Coronary artery (tissue), 2 donors: ENCODE data around the gene PDE11A.
"Not testable (repeated sequence)": the region's sequence is repeated elsewhere in the genome, so short reads cannot be mapped to it uniquely, and the experiment has no call there.

Experiments
- DNase-seq: peaks from one replicate; pipeline ENCODE4 v3.0.0-alpha.2; 2017; ENCODE audit warnings: low spot score
- H3K27ac ChIP-seq, 2 donors: fragments of 200-600 bp; sonication (generic); one replicate each; pipeline ENCODE4 v1.5.1; 2016 to 2019
- H3K4me3 ChIP-seq: fragments of 200-600 bp; sonication (generic); 2 replicates; pipeline ENCODE4 v1.5.1; 2016; ENCODE audit warnings: mild to moderate bottlenecking, moderate library complexity
- TF ChIP-seq, protein P1 (sequence below): fragments of 200-600 bp; sonication (generic); IDR thresholded peaks from one replicate; pipeline ENCODE4 v1.5.1; 2019; ENCODE audit warnings: antibody characterized with exemption

Gene PDE11A

DNA sequence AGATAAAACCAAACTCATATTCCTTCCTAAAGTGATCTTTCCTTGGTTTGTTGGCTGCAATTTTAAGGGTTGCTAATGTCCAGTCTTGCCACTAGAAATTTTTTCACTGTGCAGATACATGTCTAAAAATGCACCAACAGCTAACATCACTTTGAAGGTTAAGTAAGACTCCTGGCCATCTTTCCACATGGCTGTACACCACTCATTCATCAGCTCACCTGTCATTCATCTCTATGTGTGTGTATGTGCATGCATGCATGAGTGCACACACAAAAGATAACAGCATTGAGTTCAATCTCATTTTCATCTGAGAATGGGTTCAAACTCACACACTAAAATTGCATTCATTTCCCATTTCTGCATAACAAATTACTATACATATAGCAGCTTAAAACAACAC is 203.8 kb downstream of the PDE11A start:
- TF ChIP-seq, protein P1, sequence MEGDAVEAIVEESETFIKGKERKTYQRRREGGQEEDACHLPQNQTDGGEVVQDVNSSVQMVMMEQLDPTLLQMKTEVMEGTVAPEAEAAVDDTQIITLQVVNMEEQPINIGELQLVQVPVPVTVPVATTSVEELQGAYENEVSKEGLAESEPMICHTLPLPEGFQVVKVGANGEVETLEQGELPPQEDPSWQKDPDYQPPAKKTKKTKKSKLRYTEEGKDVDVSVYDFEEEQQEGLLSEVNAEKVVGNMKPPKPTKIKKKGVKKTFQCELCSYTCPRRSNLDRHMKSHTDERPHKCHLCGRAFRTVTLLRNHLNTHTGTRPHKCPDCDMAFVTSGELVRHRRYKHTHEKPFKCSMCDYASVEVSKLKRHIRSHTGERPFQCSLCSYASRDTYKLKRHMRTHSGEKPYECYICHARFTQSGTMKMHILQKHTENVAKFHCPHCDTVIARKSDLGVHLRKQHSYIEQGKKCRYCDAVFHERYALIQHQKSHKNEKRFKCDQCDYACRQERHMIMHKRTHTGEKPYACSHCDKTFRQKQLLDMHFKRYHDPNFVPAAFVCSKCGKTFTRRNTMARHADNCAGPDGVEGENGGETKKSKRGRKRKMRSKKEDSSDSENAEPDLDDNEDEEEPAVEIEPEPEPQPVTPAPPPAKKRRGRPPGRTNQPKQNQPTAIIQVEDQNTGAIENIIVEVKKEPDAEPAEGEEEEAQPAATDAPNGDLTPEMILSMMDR = no peak
- Histone ChIP-seq H3K27ac (no peak overlapping the region), H3K4me3 (no peak overlapping the region)
- DNase-seq = no peak

GRCh38 chr2:177857538-177857937 is 215.0 kb downstream of the PDE11A start:
- no peak for DNase-seq
- no peak overlapping the region for H3K4me3 ChIP-seq
- H3K27ac ChIP-seq = no peak overlapping the region
- TF ChIP-seq, protein P1 = no peak

GRCh38 chr2:177852389-177852788 is 220.2 kb downstream of the PDE11A start:
- Histone ChIP-seq H3K4me3 (no peak overlapping the region), H3K27ac (no peak overlapping the region)
- TF ChIP-seq, protein P1 = no peak
- DNase-seq = no peak

GRCh38 chr2:177843188-177843587 is 229.4 kb downstream of the PDE11A start:
- TF ChIP-seq, protein P1 = no peak
- Histone ChIP-seq H3K4me3 (no peak overlapping the region), H3K27ac (no peak overlapping the region)
- no peak for DNase-seq

- no peak for DNase-seq
- TF ChIP-seq, protein P1 = no peak
Measured at GRCh38 chr2:177842243-177842642, 230.3 kb downstream of the PDE11A start.

DNA sequence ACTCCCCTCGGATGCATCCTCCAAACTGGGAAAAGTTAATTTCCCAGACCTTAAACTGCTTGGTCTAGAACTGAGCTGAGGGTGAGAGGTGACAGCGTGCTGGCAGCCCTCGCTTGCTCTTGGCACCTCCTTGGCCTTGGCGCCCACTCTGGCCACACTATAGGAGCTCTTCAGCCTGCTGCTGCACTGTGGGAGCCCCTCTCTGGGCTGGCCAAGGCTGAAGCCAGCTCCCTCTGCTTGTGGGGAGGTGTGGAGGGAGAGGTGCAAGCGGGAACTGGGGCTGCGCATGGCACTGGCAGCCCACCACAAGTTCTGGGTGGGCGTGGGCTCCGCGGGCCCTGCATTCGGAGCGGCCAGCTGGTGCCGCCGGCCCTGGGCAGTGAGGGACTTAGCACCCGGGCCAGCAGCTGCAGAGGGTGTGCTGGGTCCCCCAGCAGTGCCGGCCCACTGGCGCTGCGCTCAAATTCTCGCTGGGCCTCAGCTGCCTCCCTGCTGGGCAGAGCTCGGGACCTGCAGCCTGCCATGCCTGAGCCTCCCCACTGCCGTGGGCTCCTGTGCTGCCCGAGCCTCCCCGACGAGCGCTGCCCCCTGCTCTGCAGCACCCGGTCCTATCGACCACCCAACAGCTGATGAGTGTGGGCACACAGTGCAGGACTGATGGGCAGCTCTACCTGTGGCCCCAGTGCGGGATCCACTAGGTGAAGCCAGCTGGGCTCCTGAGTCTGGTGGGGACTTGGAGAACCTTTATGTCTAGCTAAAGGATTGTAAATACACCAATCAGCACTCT is 237.0 kb downstream of the PDE11A start:
- H3K4me3 ChIP-seq, H3K27ac ChIP-seq, DNase-seq: not testable (repeated sequence)

More at GRCh38 chr2:177842243-177842642, 230.3 kb downstream of the PDE11A start:
- no peak overlapping the region for H3K4me3 ChIP-seq
- H3K27ac ChIP-seq = no peak overlapping the region

- TF ChIP-seq, protein P1 = no peak
- Histone ChIP-seq H3K27ac (no peak overlapping the region), H3K4me3 (no peak overlapping the region)
- no peak for DNase-seq
Measured at GRCh38 chr2:177832611-177833433, 239.8 kb downstream of the PDE11A start.
